ELF-1 (cell line): ENCODE results near the gene SEZ6L2.
"Not testable (repeated sequence)": the region's sequence is repeated elsewhere in the genome, so short reads cannot be mapped to it uniquely, and the experiment has no call there.

Experiments
- DNase-seq: peaks from one replicate; pipeline ENCODE4 v3.0.0-alpha.2; 2016; ENCODE audit warnings: low read depth, low spot score

Gene SEZ6L2

GRCh38 chr16:29857133-29857760 is 42.1 kb downstream of the SEZ6L2 start:
- DNase-seq = no peak

GRCh38 chr16:29854520-29855100 is 44.7 kb downstream of the SEZ6L2 start:
- no peak for DNase-seq

GRCh38 chr16:29852654-29853053 is 46.7 kb downstream of the SEZ6L2 start:
- no peak for DNase-seq

- no peak for DNase-seq
Observed at GRCh38 chr16:29850998-29851397, 48.4 kb downstream of the SEZ6L2 start.

GRCh38 chr16:29849505-29849904 is 49.8 kb downstream of the SEZ6L2 start:
- DNase-seq = peak; percentile 73

GRCh38 chr16:29848420-29849297 is 50.7 kb downstream of the SEZ6L2 start:
- peak; percentile 70 for DNase-seq

GRCh38 chr16:29845656-29846055 is 53.7 kb downstream of the SEZ6L2 start:
- no peak for DNase-seq

GRCh38 chr16:29844575-29845331 is 54.6 kb downstream of the SEZ6L2 start:
- DNase-seq = no peak

GRCh38 chr16:29843931-29844330 is 55.4 kb downstream of the SEZ6L2 start:
- DNase-seq = no peak

- no peak for DNase-seq
Observed at GRCh38 chr16:29842732-29843346, 56.5 kb downstream of the SEZ6L2 start.

GRCh38 chr16:29841631-29842030 is 57.7 kb downstream of the SEZ6L2 start:
- DNase-seq = no peak

- no peak for DNase-seq
Observed at GRCh38 chr16:29840240-29840639, 59.1 kb downstream of the SEZ6L2 start.

- no peak for DNase-seq
Observed at GRCh38 chr16:29839822-29840221, 59.5 kb downstream of the SEZ6L2 start.

GRCh38 chr16:29837841-29838240 is 61.5 kb downstream of the SEZ6L2 start:
- DNase-seq = no peak

- DNase-seq = no peak
Observed at GRCh38 chr16:29836623-29837022, 62.7 kb downstream of the SEZ6L2 start.

GRCh38 chr16:29835926-29836325 is 63.4 kb downstream of the SEZ6L2 start:
- no peak for DNase-seq

- DNase-seq = no peak
Observed at GRCh38 chr16:29834079-29834478, 65.3 kb downstream of the SEZ6L2 start.

- DNase-seq = not testable (repeated sequence)
Observed at GRCh38 chr16:29833219-29833618, 66.1 kb downstream of the SEZ6L2 start.

GRCh38 chr16:29831490-29831889 is 67.9 kb downstream of the SEZ6L2 start:
- no peak for DNase-seq

- no peak for DNase-seq
Observed at GRCh38 chr16:29830774-29831173, 68.6 kb downstream of the SEZ6L2 start.

- no peak for DNase-seq
Observed at GRCh38 chr16:29826342-29826695, 73.0 kb downstream of the SEZ6L2 start.
